HG02588 (cell line): Measurements from ENCODE around the gene RGS14.
"Not testable (repeated sequence)": the region's sequence is repeated elsewhere in the genome, so short reads cannot be mapped to it uniquely, and the experiment has no call there.

ENCODE experiments used
- ATAC-seq: cut with Tn5 transposase; IDR thresholded peaks from one replicate; pipeline ENCODE4 v1.9.1; 2021; ENCODE audit warnings: mild to moderate bottlenecking, moderate library complexity; ENCODE audit not compliant: unreplicated experiment

Gene RGS14

GRCh38 chr5:177327539-177328522 lies 29.9 kb upstream of the RGS14 start:
- no peak for ATAC-seq

GRCh38 chr5:177328545-177329231 lies 29.0 kb upstream of the RGS14 start:
- ATAC-seq = no peak

GRCh38 chr5:177329883-177330282 lies 27.8 kb upstream of the RGS14 start:
- ATAC-seq = no peak

- no peak for ATAC-seq
Measured at GRCh38 chr5:177330991-177331842, 26.5 kb upstream of the RGS14 start.

- ATAC-seq = no peak
Measured at GRCh38 chr5:177332031-177332895, 25.5 kb upstream of the RGS14 start.

GRCh38 chr5:177332896-177333260 lies 24.8 kb upstream of the RGS14 start:
- ATAC-seq = no peak

- ATAC-seq = no peak
Measured at GRCh38 chr5:177333420-177334154, 24.1 kb upstream of the RGS14 start.

- ATAC-seq = no peak
Measured at GRCh38 chr5:177334155-177334551, 23.6 kb upstream of the RGS14 start.

- no peak for ATAC-seq
Measured at GRCh38 chr5:177334781-177335700, 22.7 kb upstream of the RGS14 start.

GRCh38 chr5:177335701-177336065 lies 22.0 kb upstream of the RGS14 start:
- no peak for ATAC-seq

- ATAC-seq = no peak
Measured at GRCh38 chr5:177336112-177336511, 21.6 kb upstream of the RGS14 start.

- ATAC-seq = no peak
Measured at GRCh38 chr5:177336603-177337494, 20.9 kb upstream of the RGS14 start.

- ATAC-seq = no peak
Measured at GRCh38 chr5:177338251-177339106, 19.2 kb upstream of the RGS14 start.

- ATAC-seq = no peak
Measured at GRCh38 chr5:177339107-177339638, 18.6 kb upstream of the RGS14 start.

- ATAC-seq = not testable (repeated sequence)
Measured at GRCh38 chr5:177343000-177343399, 14.7 kb upstream of the RGS14 start.

- ATAC-seq = no peak
Measured at GRCh38 chr5:177343777-177344176, 13.9 kb upstream of the RGS14 start.
